PC-3 (cell line): ENCODE results near the gene COPG2. TPM values are rescaled to one million over a fixed set of nuclear protein-coding genes. Genes with fewer than 3 reads are reported as not detected.

Experiments
- ATAC-seq: fragments of 200-7000 bp; cut with Tn5 transposase; 2 replicates; pipeline ENCODE4 v1.9.1; 2020; ENCODE audit warnings: mild to moderate bottlenecking, moderate library complexity
- BruUV-seq: library from RNA; stranded (reverse); fragments of 400-500 nt; replicated peaks from 2 replicates; lab custom pipeline; 2021; lab: Mats Ljungman, UMichigan
- CTCF ChIA-PET: fragments of 300-600 bp; sonication (Branson Sonifier 250); formaldehyde crosslinking; loops from one replicate; lab custom pipeline; 2022; ENCODE audit warnings: antibody characterized with exemption; lab: Charles Lee
- POLR2A ChIA-PET: fragments of 300-600 bp; sonication (Branson Sonifier 250); formaldehyde crosslinking; loops from one replicate; lab custom pipeline; 2022; ENCODE audit warnings: antibody characterized with exemption; ENCODE audit not compliant: unreplicated experiment; lab: Charles Lee
- DNase-seq: peaks from one replicate; pipeline ENCODE4 v3.0.0-alpha.2; 2015
- H2AFZ ChIP-seq: fragments of 300-600 bp; sonication (generic); 2 replicates; pipeline ENCODE4 v1.6.0; 2016; ENCODE audit warnings: antibody characterized with exemption, low read length
- H3F3A ChIP-seq: fragments of 300-600 bp; sonication (generic); one replicate; pipeline ENCODE4 v1.6.0; 2017; ENCODE audit warnings: antibody characterized with exemption, low read length, control low read depth, mild to moderate bottlenecking; ENCODE audit not compliant: unreplicated experiment
- H3K27ac ChIP-seq: fragments of 300-600 bp; sonication (generic); 2 replicates; pipeline ENCODE4 v1.5.1; 2016; ENCODE audit warnings: mild to moderate bottlenecking, low read length
- H3K27me3 ChIP-seq: fragments of 300-600 bp; sonication (generic); 2 replicates; pipeline ENCODE4 v1.6.1; 2016; ENCODE audit warnings: low read length, mixed read lengths
- H3K36me3 ChIP-seq: fragments of 300-600 bp; sonication (generic); 2 replicates; pipeline ENCODE4 v1.6.1; 2016; ENCODE audit warnings: low read depth, mixed run types, low read length, mixed read lengths
- H3K4me1 ChIP-seq: fragments of 300-600 bp; sonication (generic); 2 replicates; pipeline ENCODE4 v1.5.1; 2016; ENCODE audit warnings: low read length; ENCODE audit not compliant: insufficient read depth
- H3K4me2 ChIP-seq: fragments of 300-600 bp; sonication (generic); 2 replicates; pipeline ENCODE4 v1.6.0; 2016; ENCODE audit warnings: low read length
- H3K4me3 ChIP-seq: fragments of 300-600 bp; sonication (generic); 2 replicates; pipeline ENCODE4 v1.5.1; 2016; ENCODE audit warnings: mild to moderate bottlenecking, low read length, mixed read lengths
- H3K79me2 ChIP-seq: fragments of 300-600 bp; sonication (generic); 2 replicates; pipeline ENCODE4 v1.6.1; 2017; ENCODE audit warnings: low read length, mixed read lengths
- H3K9ac ChIP-seq: fragments of 300-600 bp; sonication (generic); 2 replicates; pipeline ENCODE4 v1.6.0; 2016; ENCODE audit warnings: mild to moderate bottlenecking, low read length
- H3K9me2 ChIP-seq: fragments of 300-600 bp; sonication (generic); replicated peaks from 2 replicates; pipeline ENCODE4 v1.6.1; 2016; ENCODE audit warnings: mixed run types, low read length, mixed read lengths
- H3K9me3 ChIP-seq: fragments of 300-600 bp; sonication (generic); 2 replicates; pipeline ENCODE4 v1.6.1; 2016; ENCODE audit warnings: low read length, mixed read lengths
- H4K20me1 ChIP-seq: fragments of 300-600 bp; sonication (generic); 2 replicates; pipeline ENCODE4 v1.6.1; 2016; ENCODE audit warnings: low read length, mixed read lengths
- CTCF ChIP-seq: fragments of 300-600 bp; sonication (generic); conservative IDR thresholded peaks from 2 replicates; pipeline ENCODE4 v1.5.1; 2017; ENCODE audit warnings: antibody characterized with exemption, low read depth, mild to moderate bottlenecking, low read length
- EZH2 ChIP-seq: fragments of 300-600 bp; sonication (generic); IDR thresholded peaks from one replicate; pipeline ENCODE4 v1.6.1; 2017; ENCODE audit warnings: antibody characterized with exemption, mild to moderate bottlenecking, low read length; ENCODE audit not compliant: unreplicated experiment
- EZH2phosphoT487 ChIP-seq: fragments of 300-600 bp; sonication (generic); IDR thresholded peaks from 2 replicates; pipeline ENCODE4 v1.6.1; 2018; ENCODE audit warnings: mild to moderate bottlenecking, antibody characterized with exemption, low read length, borderline replicate concordance
- intact Hi-C: fragments of 100-400 bp; cut with micrococcal nuclease; formaldehyde crosslinking; loops from 2 replicates; pipeline ENCODE4 v1.9.0; 2023
- total RNA-seq: library from RNA; depleted of rRNA; stranded (reverse); fragments of >200 nt; gene quantifications from 2 replicates; pipeline ENCODE4 v1.2.3, GENCODE V29; 2014

Gene COPG2
- total RNA-seq, 1 experiment from 2014 or later: 9.1 TPM

- Histone ChIP-seq H3K4me1 (0 out of 2 replicates have a peak, but pooled peaks cover 4% of the 10 kb centered on the region), H3K4me2 (no peak overlapping the region), H3K4me3 (no peak overlapping the region), H3K79me2 (no peaks in the 10 kb centered on the region), H3K9me2 (no peaks in the 10 kb centered on the region), H3K27ac (no peak overlapping the region), H3K9me3 (no peaks in the 10 kb centered on the region), H3K27me3 (no peaks in the 10 kb centered on the region), H3K36me3 (no peaks in the 10 kb centered on the region), H2AFZ (no peak overlapping the region), H4K20me1 (no peaks in the 10 kb centered on the region), H3K9ac (no peak overlapping the region), H3F3A (no peaks in the 10 kb centered on the region)
- TF ChIP-seq EZH2 (no peak), EZH2phosphoT487 (no peak), CTCF (no peak)
- POLR2A ChIA-PET: no interaction called here
- intact Hi-C loops: no loop called here
- ATAC-seq (no peak), DNase-seq (no peak)
- CTCF ChIA-PET: no interaction called here
- BruUV-seq: no TSS peak
Measured at GRCh38 chr7:130673066-130673465, 4.5 kb upstream of the COPG2 start.

GRCh38 chr7:130672146-130672545 lies 3.6 kb upstream of the COPG2 start:
- BruUV-seq: no TSS peak
- POLR2A ChIA-PET: no interaction called here

More at GRCh38 chr7:130672146-130672545, 3.6 kb upstream of the COPG2 start:
- no peaks in the 10 kb centered on the region for H3K27me3 ChIP-seq
- no peaks in the 10 kb centered on the region for H4K20me1 ChIP-seq
- H3K4me3 ChIP-seq: no peak overlapping the region
- no peak overlapping the region for H3K9ac ChIP-seq
- no peaks in the 10 kb centered on the region for H3K9me2 ChIP-seq
- H3K36me3 ChIP-seq: no peaks in the 10 kb centered on the region
- ATAC-seq (no peak), DNase-seq (no peak)
- H2AFZ ChIP-seq: no peak overlapping the region
- no peaks in the 10 kb centered on the region for H3F3A ChIP-seq
- H3K9me3 ChIP-seq: no peaks in the 10 kb centered on the region
- no peak for TF ChIP-seq EZH2
- no peak for TF ChIP-seq CTCF
- intact Hi-C loops: no loop called here
- H3K27ac ChIP-seq: no peak overlapping the region
- CTCF ChIA-PET: no interaction called here
- H3K4me1 ChIP-seq: peaks cover 12% of the 10 kb centered on the region
- H3K4me2 ChIP-seq: no peak overlapping the region
- H3K79me2 ChIP-seq: no peaks in the 10 kb centered on the region
